Measurements from ENCODE around the gene HDLBP.

Gene HDLBP

DNA sequence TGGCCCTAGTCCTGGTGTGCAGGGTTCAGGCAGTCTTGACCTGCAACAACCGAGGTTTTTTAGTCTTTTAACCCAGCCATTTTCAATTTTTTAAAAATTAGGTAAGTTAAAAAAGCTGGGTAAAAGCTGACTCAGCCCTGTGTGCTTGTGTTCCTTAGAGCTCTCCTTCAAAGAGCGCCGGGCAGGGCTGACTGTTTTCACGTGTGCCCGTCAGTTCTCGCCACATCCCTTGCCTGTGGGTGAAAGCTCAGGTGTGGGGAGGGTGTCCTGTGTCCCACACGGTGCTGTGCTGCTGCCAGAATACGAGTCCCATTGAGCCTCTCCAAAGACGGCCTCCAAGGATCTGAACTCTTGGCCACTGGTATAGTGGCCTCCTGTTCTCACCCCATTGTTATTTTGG lies 132.3 kb downstream of the HDLBP start:
- TF ChIP-seq, protein P1, sequence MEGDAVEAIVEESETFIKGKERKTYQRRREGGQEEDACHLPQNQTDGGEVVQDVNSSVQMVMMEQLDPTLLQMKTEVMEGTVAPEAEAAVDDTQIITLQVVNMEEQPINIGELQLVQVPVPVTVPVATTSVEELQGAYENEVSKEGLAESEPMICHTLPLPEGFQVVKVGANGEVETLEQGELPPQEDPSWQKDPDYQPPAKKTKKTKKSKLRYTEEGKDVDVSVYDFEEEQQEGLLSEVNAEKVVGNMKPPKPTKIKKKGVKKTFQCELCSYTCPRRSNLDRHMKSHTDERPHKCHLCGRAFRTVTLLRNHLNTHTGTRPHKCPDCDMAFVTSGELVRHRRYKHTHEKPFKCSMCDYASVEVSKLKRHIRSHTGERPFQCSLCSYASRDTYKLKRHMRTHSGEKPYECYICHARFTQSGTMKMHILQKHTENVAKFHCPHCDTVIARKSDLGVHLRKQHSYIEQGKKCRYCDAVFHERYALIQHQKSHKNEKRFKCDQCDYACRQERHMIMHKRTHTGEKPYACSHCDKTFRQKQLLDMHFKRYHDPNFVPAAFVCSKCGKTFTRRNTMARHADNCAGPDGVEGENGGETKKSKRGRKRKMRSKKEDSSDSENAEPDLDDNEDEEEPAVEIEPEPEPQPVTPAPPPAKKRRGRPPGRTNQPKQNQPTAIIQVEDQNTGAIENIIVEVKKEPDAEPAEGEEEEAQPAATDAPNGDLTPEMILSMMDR (IDR thresholded peaks at IDR 0.05; ENCODE audit: low read depth, low read length, missing control alignments), result no peak
- no peak for DNase-seq (ENCODE audit: low read depth)
- no peak overlapping the region for H3K4me3 ChIP-seq (ENCODE audit: low read depth, low read length)
- in situ Hi-C loops (cut with HindIII; ENCODE audit: low sequenced_read_pairs), result no loop called here

DNA sequence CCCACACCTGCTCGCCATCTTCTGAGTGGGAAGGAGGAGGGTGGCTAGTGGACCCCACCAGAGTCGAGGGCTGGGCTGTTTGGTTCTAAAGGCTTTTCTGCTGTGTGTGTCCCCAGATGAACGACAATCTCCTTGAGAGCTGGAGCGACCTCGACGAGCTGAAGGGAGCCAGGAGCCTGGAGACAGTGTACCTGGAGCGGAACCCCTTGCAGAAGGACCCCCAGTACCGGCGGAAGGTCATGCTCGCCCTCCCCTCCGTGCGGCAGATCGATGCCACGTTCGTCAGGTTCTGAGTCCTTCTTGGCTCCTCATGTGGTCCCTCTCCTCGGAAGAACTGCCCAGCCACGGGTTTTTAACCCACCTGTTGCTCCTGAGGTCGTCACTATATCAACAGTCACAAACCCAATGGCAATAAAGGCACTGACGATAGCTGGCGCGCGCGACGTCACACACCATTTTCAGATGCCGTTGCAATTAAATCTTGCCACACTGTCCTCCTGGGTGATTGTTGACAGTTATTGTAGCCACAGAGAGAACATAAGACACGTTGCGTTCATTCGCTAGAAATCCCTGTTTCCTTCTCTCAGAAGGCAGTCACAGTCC lies 132.8 kb downstream of the HDLBP start:
- TF ChIP-seq, protein P1 (IDR thresholded peaks at IDR 0.05; ENCODE audit: low read depth, low read length, missing control alignments), result no peak
- no peak overlapping the region for H3K4me3 ChIP-seq (ENCODE audit: low read depth, low read length)
- no peak for DNase-seq (ENCODE audit: low read depth)
- in situ Hi-C loops (cut with HindIII; ENCODE audit: low sequenced_read_pairs), result no loop called here

DNA sequence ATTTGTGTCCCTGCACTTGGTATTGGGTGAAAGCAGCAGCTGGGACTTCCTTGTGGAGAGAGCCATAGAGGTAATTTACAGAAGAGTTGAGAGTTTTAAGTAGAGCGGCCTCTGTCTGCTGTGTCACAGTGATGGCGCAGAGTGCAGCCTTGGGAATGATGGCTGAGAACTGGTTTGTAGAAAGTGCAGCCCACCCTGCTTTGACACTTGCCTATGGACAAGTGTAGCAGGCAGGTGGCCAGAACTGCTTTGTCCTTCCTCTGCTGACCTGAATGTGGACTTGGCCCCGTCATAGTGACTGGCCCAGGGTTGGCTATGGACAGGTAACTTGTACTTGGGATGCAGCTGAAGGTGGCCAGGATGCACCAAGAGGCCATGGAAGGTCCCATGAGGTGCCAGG lies 133.3 kb downstream of the HDLBP start:
- DNase-seq (ENCODE audit: low read depth), result no peak
- no peak overlapping the region for H3K4me3 ChIP-seq (ENCODE audit: low read depth, low read length)
- TF ChIP-seq, protein P1 (IDR thresholded peaks at IDR 0.05; ENCODE audit: low read depth, low read length, missing control alignments), result no peak
- in situ Hi-C loops (cut with HindIII; ENCODE audit: low sequenced_read_pairs), result no loop called here

DNA sequence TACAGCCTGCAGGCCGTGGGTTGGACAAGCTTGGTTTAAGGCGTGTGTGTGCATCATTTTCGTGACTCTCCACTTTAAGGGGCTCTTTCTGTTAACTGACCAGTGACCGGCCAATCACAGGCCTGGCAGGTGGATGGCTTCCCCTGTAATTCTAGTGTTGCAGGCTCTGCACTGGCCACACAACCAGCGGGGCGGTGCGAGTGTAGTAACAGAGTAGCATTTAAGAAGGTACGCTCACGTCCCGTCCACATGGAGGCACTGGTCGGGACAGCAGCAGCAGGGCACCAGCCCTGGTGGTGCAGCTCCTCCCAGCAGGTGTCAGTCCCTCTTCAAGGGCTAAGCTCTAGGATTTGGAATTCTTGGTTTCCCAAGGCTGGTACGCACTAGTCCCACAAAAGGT lies 135.0 kb downstream of the HDLBP start:
- in situ Hi-C loops (cut with HindIII; ENCODE audit: low sequenced_read_pairs), result no loop called here
- DNase-seq (ENCODE audit: low read depth), result no peak
- no peak overlapping the region for H3K4me3 ChIP-seq (ENCODE audit: low read depth, low read length)
- TF ChIP-seq, protein P1 (IDR thresholded peaks at IDR 0.05; ENCODE audit: low read depth, low read length, missing control alignments), result no peak

DNA sequence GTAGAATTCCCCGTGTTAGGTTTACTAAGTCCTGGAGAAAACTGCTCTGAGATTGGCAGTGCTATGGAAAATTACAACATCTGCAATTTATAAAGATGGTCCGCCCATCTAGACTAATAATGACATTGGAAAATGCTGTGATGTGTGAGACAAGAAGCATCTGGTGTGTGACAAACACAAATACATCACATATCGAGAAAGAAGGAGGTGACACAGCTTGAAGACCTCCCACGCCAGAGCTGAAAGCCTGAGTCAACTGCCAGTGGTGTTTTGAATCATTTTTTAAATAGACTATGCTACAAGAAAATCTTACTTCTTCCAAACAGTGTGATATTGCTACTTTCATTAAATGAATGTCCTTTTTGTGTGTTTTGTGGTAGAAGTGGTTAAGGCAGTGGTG lies 135.6 kb downstream of the HDLBP start:
- no peak for DNase-seq (ENCODE audit: low read depth)
- TF ChIP-seq, protein P1 (IDR thresholded peaks at IDR 0.05; ENCODE audit: low read depth, low read length, missing control alignments), result no peak
- H3K4me3 ChIP-seq (ENCODE audit: low read depth, low read length), result no peak overlapping the region
- in situ Hi-C loops (cut with HindIII; ENCODE audit: low sequenced_read_pairs), result no loop called here

DNA sequence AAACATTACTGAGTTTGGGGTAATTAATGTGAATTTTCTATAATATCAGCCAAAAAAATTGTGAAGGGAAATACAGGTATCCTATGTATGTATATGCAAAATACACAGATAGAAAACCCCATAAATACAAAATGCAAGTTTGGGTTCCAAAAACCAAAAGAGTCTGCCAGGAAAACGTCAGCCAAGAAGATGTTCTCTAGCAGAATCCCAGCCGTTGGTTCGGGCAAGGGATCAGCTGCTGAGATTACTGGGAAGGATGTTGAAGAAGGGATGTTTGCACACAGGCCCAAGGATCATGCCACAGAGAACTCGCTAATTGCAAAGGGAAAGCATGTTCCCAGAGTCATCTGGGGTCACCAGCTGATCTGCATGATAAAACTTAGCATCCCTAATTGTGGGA lies 136.5 kb downstream of the HDLBP start:
- in situ Hi-C loops (cut with HindIII; ENCODE audit: low sequenced_read_pairs), result no loop called here
- TF ChIP-seq, protein P1 (IDR thresholded peaks at IDR 0.05; ENCODE audit: low read depth, low read length, missing control alignments), result no peak
- no peak overlapping the region for H3K4me3 ChIP-seq (ENCODE audit: low read depth, low read length)
- no peak for DNase-seq (ENCODE audit: low read depth)
